HCT116 (cell line): ENCODE data around the gene TDRD9. TPM values are rescaled to one million over a fixed set of nuclear protein-coding genes. Genes with fewer than 3 reads are reported as not detected.

ENCODE experiments used
- ATAC-seq: fragments of 200-7000 bp; cut with Tn5 transposase; 2 replicates; pipeline ENCODE4 v1.9.1; 2020; ENCODE audit warnings: mild to moderate bottlenecking, moderate library complexity
- BruUV-seq: library from RNA; stranded (reverse); fragments of 400-500 nt; replicated peaks from 2 replicates; lab custom pipeline; 2021; lab: Mats Ljungman, UMichigan
- CTCF ChIA-PET: fragments of 300-600 bp; sonication (Branson Sonifier 250); formaldehyde crosslinking; loops from one replicate; lab custom pipeline; 2021; ENCODE audit warnings: antibody characterized with exemption; lab: Charles Lee
- POLR2A ChIA-PET: fragments of 300-600, 350-600 bp; sonication (Branson Sonifier 250); formaldehyde crosslinking; loops from one replicate; lab custom pipeline; 2021; ENCODE audit warnings: antibody characterized with exemption; lab: Charles Lee
- RAD21 ChIA-PET, 2 experiments: fragments of 300-600 bp; sonication (Branson Sonifier 250); formaldehyde crosslinking; loops; one replicate each; lab custom pipeline; 2023; ENCODE audit warnings: low total read pairs in 2 of 2; ENCODE audit not compliant: uncharacterized antibody in 2 of 2, unreplicated experiment in 2 of 2, low non-redundant PET in 1 of 2; lab: Charles Lee
- DNase-seq: peaks from one replicate; pipeline ENCODE4 v3.0.0-alpha.2; 2010; ENCODE audit warnings: low read depth, low spot score
- H2AFZ ChIP-seq: fragments of 200-600 bp; shearing (Covaris generic), sonication (generic); 2 replicates; pipeline ENCODE4 v1.6.1; 2017; ENCODE audit warnings: low read depth, mixed run types, mixed read lengths, antibody characterized with exemption, low read length; ENCODE audit not compliant: poor library complexity, severe bottlenecking
- H3K27ac ChIP-seq: 2 replicates; pipeline ENCODE4 v1.5.1; 2012; ENCODE audit warnings: low read depth, low read length
- H3K27me3 ChIP-seq: fragments of 200-600 bp; sonication (generic); 2 replicates; pipeline ENCODE4 v1.6.1; 2016; ENCODE audit warnings: mixed run types, low read length, mixed read lengths; ENCODE audit not compliant: insufficient read depth
- H3K36me3 ChIP-seq, 2 experiments: fragments of 200-500 bp in 1 of 2; fragments of 200-600 bp in 1 of 2; sonication (Bioruptor generic) in 1 of 2; sonication (generic) in 1 of 2; 2 replicates each; pipeline versions ENCODE4 v1.5.1 to v1.6.1; 2014 to 2016; ENCODE audit warnings: low read length in 2 of 2, inconsistent platforms in 1 of 2, mixed read lengths in 1 of 2, mixed run types in 1 of 2; ENCODE audit not compliant: insufficient read depth in 2 of 2, control insufficient read depth in 1 of 2
- H3K4me1 ChIP-seq, 2 experiments: fragments of 200-600 bp in 1 of 2; sonication (generic) in 1 of 2; 2 replicates each; pipeline versions ENCODE4 v1.5.1 to v1.6.1; 2012 to 2017; ENCODE audit warnings: low read length in 2 of 2, inconsistent platforms in 1 of 2, mild to moderate bottlenecking in 1 of 2, mixed read lengths in 1 of 2, mixed run types in 1 of 2, moderate library complexity in 1 of 2; ENCODE audit not compliant: insufficient read depth in 2 of 2, control insufficient read depth in 1 of 2
- H3K4me2 ChIP-seq: fragments of 200-600 bp; sonication (generic); 2 replicates; pipeline ENCODE4 v1.6.1; 2017; ENCODE audit warnings: mixed run types, low read length, mixed read lengths
- H3K4me3 ChIP-seq, 2 experiments: fragments of 200-600 bp in 1 of 2; sonication (generic) in 1 of 2; replicated peaks in 1 of 2; 2 replicates each; pipeline ENCODE4 v1.5.1; 2011 to 2016; ENCODE audit warnings: low read length in 2 of 2, control low read depth in 1 of 2, low read depth in 1 of 2, mild to moderate bottlenecking in 1 of 2, mixed read lengths in 1 of 2, mixed run types in 1 of 2
- H3K79me2 ChIP-seq: fragments of 200-600 bp; sonication (generic); 2 replicates; pipeline ENCODE4 v1.6.1; 2017; ENCODE audit warnings: mild to moderate bottlenecking, mixed run types, low read length, moderate library complexity, mixed read lengths; ENCODE audit not compliant: insufficient read depth
- H3K9ac ChIP-seq: fragments of 200-600 bp; sonication (generic); 2 replicates; pipeline ENCODE4 v1.6.1; 2016; ENCODE audit warnings: low read length, mixed read lengths
- H3K9me2 ChIP-seq: fragments of 200-600 bp; sonication (generic), shearing (Covaris generic); 2 replicates; pipeline ENCODE4 v1.6.1; 2017; ENCODE audit warnings: mixed run types, mild to moderate bottlenecking, moderate library complexity; ENCODE audit not compliant: insufficient read depth
- H3K9me3 ChIP-seq, 2 experiments: fragments of 200-500 bp in 1 of 2; fragments of 200-600 bp in 1 of 2; sonication (Bioruptor generic) in 1 of 2; sonication (generic) in 1 of 2; 2 replicates each; pipeline ENCODE4 v1.6.1; 2014 to 2017; ENCODE audit warnings: low read length in 2 of 2, mixed read lengths in 2 of 2, inconsistent platforms in 1 of 2, low read depth in 1 of 2, mild to moderate bottlenecking in 1 of 2, mixed run types in 1 of 2, moderate library complexity in 1 of 2; ENCODE audit not compliant: control insufficient read depth in 1 of 2, insufficient read depth in 1 of 2
- H4K20me1 ChIP-seq: fragments of 200-600 bp; sonication (generic), shearing (Covaris generic); 2 replicates; pipeline ENCODE4 v1.6.1; 2017; ENCODE audit warnings: mixed run types, mild to moderate bottlenecking, moderate library complexity; ENCODE audit not compliant: insufficient read depth
- CBX3 ChIP-seq: IDR thresholded peaks from 2 replicates; pipeline ENCODE4 v1.6.1; 2012; ENCODE audit warnings: low read depth
- CEBPB ChIP-seq: IDR thresholded peaks from 2 replicates; pipeline ENCODE4 v1.6.1; 2012; ENCODE audit warnings: low read depth
- POLR2A ChIP-seq: IDR thresholded peaks from 2 replicates; pipeline ENCODE4 v1.7.0; 2011; ENCODE audit warnings: borderline replicate concordance; ENCODE audit not compliant: insufficient read depth, insufficient read length; ENCODE audit errors: extremely low read depth
- POLR2AphosphoS5 ChIP-seq: IDR thresholded peaks from 2 replicates; pipeline ENCODE4 v1.6.1; 2011; ENCODE audit warnings: mild to moderate bottlenecking, low read depth, low read length, moderate library complexity
- SIN3A ChIP-seq: IDR thresholded peaks from 2 replicates; pipeline ENCODE4 v1.6.1; 2012; ENCODE audit warnings: low read depth
- SP1 ChIP-seq: IDR thresholded peaks from 2 replicates; pipeline ENCODE4 v1.6.1; 2012; ENCODE audit warnings: low read depth
- YY1 ChIP-seq: IDR thresholded peaks from 2 replicates; pipeline ENCODE4 v1.6.1; 2011; ENCODE audit warnings: low read length, low read depth, moderate library complexity, mild to moderate bottlenecking; ENCODE audit not compliant: insufficient replicate concordance; ENCODE audit errors: extremely low read depth
- ZFX ChIP-seq: fragments of 450-650 bp; IDR thresholded peaks from 2 replicates; pipeline ENCODE4 v1.6.1; 2017
- ZNF274 ChIP-seq: fragments of 200-500 bp; sonication (Bioruptor generic); IDR thresholded peaks from 2 replicates; pipeline ENCODE4 v1.6.1; 2014; ENCODE audit warnings: mild to moderate bottlenecking, low read depth, low read length, inconsistent platforms
- intact Hi-C: fragments of 100-400 bp; cut with micrococcal nuclease; formaldehyde crosslinking; loops from 2 replicates; pipeline ENCODE4 v1.10.0; 2022
- total RNA-seq: library from RNA; stranded (reverse); gene quantifications from one replicate; pipeline ENCODE4 v1.2.1, GENCODE V29; 2021; ENCODE audit not compliant: unreplicated experiment
- TF ChIP-seq, protein P1 (sequence below): IDR thresholded peaks from 2 replicates; pipeline ENCODE4 v1.6.1; 2011; ENCODE audit warnings: mild to moderate bottlenecking, low read length, moderate library complexity; ENCODE audit not compliant: insufficient replicate concordance; ENCODE audit errors: extremely low read depth
- TF ChIP-seq, protein P2 (sequence below): IDR thresholded peaks from 2 replicates; pipeline ENCODE4 v1.6.1; 2012

TDRD9 gene
- total RNA-seq, 1 experiment from 2014 or later: not detected

- no peaks in the 10 kb centered on the region for H3K9me3 ChIP-seq
- H3K36me3 ChIP-seq: no peaks in the 10 kb centered on the region
- H3K9me2 ChIP-seq: no peaks in the 10 kb centered on the region
- BruUV-seq: no TSS peak
- H3K4me1 ChIP-seq: peaks cover 2 to 5% of the 10 kb centered on the region in 2 experiments; a peak in 3 of 4 replicates
- POLR2A ChIA-PET: no interaction called here
- RAD21 ChIA-PET: no interaction called here
- no peaks in the 10 kb centered on the region for H3K27me3 ChIP-seq
- CTCF ChIA-PET: no interaction called here
- no peak overlapping the region for H3K4me3 ChIP-seq
- H4K20me1 ChIP-seq: no peaks in the 10 kb centered on the region
- H3K9ac ChIP-seq: no peak overlapping the region
- H3K79me2 ChIP-seq: no peaks in the 10 kb centered on the region
- intact Hi-C loops: no loop called here
- H2AFZ ChIP-seq: no peak overlapping the region
- no peak for TF ChIP-seq ZNF274
- TF ChIP-seq, protein P1, sequence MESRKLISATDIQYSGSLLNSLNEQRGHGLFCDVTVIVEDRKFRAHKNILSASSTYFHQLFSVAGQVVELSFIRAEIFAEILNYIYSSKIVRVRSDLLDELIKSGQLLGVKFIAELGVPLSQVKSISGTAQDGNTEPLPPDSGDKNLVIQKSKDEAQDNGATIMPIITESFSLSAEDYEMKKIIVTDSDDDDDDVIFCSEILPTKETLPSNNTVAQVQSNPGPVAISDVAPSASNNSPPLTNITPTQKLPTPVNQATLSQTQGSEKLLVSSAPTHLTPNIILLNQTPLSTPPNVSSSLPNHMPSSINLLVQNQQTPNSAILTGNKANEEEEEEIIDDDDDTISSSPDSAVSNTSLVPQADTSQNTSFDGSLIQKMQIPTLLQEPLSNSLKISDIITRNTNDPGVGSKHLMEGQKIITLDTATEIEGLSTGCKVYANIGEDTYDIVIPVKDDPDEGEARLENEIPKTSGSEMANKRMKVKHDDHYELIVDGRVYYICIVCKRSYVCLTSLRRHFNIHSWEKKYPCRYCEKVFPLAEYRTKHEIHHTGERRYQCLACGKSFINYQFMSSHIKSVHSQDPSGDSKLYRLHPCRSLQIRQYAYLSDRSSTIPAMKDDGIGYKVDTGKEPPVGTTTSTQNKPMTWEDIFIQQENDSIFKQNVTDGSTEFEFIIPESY: no peak
- TF ChIP-seq ZFX: no peak
- no peak for TF ChIP-seq CBX3
- TF ChIP-seq POLR2AphosphoS5: no peak
- no peak for TF ChIP-seq POLR2A
- no peak for TF ChIP-seq SIN3A
- TF ChIP-seq CEBPB: no peak
- TF ChIP-seq, protein P2, sequence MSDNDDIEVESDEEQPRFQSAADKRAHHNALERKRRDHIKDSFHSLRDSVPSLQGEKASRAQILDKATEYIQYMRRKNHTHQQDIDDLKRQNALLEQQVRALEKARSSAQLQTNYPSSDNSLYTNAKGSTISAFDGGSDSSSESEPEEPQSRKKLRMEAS: no peak
- TF ChIP-seq YY1: no peak
- no peak for TF ChIP-seq SP1
- H3K4me2 ChIP-seq: no peak overlapping the region
- ATAC-seq (no peak), DNase-seq (no peak)
- H3K27ac ChIP-seq: no peak overlapping the region
Measured at GRCh38 chr14:104081261-104081835, 153.1 kb downstream of the TDRD9 start.
